H1 (cell line): ENCODE measurements around the gene SCN1B.

ENCODE experiments used
- BRCA1 ChIP-seq: IDR thresholded peaks from 2 replicates; pipeline ENCODE4 v1.6.1; 2012; ENCODE audit warnings: low read depth, low read length, improper control_type of control experiment
- CEBPB ChIP-seq: IDR thresholded peaks from 2 replicates; pipeline ENCODE4 v1.6.1; 2012; ENCODE audit warnings: low read depth, low read length
- CHD2 ChIP-seq: IDR thresholded peaks from 2 replicates; pipeline ENCODE4 v1.6.1; 2012; ENCODE audit warnings: low read length, improper control_type of control experiment
- CTCF ChIP-seq, 3 experiments: IDR thresholded peaks; 1 replicate in 2 of 3; 2 replicates in 1 of 3; pipeline versions ENCODE4 v1.5.1 to v1.6.1; 2011; ENCODE audit warnings: low read length in 3 of 3, mild to moderate bottlenecking in 3 of 3, inconsistent platforms in 2 of 3, low read depth in 1 of 3, moderate library complexity in 1 of 3; ENCODE audit not compliant: insufficient read depth in 1 of 3; ENCODE audit errors: control extremely low read depth in 1 of 3
- EZH2 ChIP-seq: fragments of 200-600 bp; sonication (generic); IDR thresholded peaks from 2 replicates; pipeline ENCODE4 v1.7.1; 2012; ENCODE audit warnings: low read depth, mild to moderate bottlenecking, moderate library complexity, low read length, inconsistent platforms; ENCODE audit not compliant: severe bottlenecking
- GABPA ChIP-seq: IDR thresholded peaks from 2 replicates; pipeline ENCODE4 v1.6.1; 2011; ENCODE audit warnings: mild to moderate bottlenecking, low read length, moderate library complexity, borderline replicate concordance; ENCODE audit not compliant: insufficient read depth
- KDM1A ChIP-seq: fragments of 200-600, 300-600 bp; sonication (generic); IDR thresholded peaks from 2 replicates; pipeline ENCODE4 v1.7.1; 2016; ENCODE audit warnings: mild to moderate bottlenecking, low read length, borderline replicate concordance
- NANOG ChIP-seq: IDR thresholded peaks from 2 replicates; pipeline ENCODE4 v1.6.1; 2011; ENCODE audit warnings: low read length, low read depth, mild to moderate bottlenecking, inconsistent platforms; ENCODE audit not compliant: insufficient read depth, poor library complexity, severe bottlenecking
- RBBP5 ChIP-seq: IDR thresholded peaks from 2 replicates; pipeline ENCODE4 v1.7.1; 2012; ENCODE audit warnings: low read depth, mild to moderate bottlenecking, inconsistent platforms, low read length, moderate library complexity, borderline replicate concordance
- TAF1 ChIP-seq: IDR thresholded peaks from 2 replicates; pipeline ENCODE4 v1.6.1; 2011; ENCODE audit warnings: mild to moderate bottlenecking, low read depth, low read length
- USF2 ChIP-seq: IDR thresholded peaks from 2 replicates; pipeline ENCODE4 v1.6.1; 2011; ENCODE audit warnings: low read length, improper control_type of control experiment
- ZNF274 ChIP-seq: IDR thresholded peaks from 2 replicates; pipeline ENCODE4 v1.7.0; 2012; ENCODE audit warnings: low read length, borderline replicate concordance; ENCODE audit errors: extremely low read depth

DNA sequence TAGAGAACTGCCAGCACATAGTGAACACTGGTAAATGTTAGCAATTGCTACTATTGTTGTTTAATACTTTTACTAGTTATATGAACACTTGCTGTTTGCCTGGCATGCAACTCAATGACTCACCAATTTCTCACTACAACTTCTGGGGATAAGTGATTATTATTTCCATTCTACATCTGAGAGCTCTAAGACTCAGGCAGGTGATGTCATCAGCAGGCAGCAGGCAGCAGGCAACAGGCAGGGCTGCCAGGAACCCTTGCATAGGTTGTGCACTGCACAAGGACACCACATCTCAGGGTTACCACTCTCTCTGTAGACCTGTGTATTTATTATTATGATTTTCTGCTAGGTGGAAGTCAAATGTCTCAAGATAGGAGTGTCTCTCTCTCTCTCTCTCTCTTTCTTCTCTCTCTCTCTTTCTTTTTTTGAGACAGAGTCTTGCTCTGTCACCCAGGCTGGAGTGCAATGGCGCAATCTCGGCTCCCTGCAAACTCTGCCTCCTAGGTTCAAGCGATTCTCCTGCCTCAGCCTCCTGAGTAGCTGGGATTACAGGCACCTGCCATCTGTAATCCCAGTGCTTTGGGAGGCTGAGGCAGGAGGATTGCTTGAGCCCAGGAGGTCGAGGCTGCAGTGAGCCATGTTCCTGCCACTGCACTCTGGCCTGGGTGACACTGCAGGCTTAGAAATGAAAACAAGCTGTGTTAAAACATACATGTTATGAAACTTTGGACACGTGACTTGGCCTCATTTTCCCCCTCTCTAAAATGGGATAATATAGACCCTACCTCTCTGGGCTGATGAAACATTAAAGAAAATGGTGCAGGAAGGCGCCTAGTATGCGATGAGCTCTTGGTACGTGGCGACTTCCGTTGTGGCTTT, 33.9 kb downstream of the SCN1B start:
- TF ChIP-seq TAF1 (no peak), CTCF (IDR thresholded peaks at IDR 0.05; ENCODE audit: control extremely low read depth in 1 of 3, insufficient read depth in 1 of 3, low read depth in 1 of 3, low read length in 3 of 3) (no peak), EZH2 (no peak), ZNF274 (no peak), CHD2 (no peak), GABPA (no peak), CEBPB (no peak), NANOG (no peak), USF2 (no peak), KDM1A (no peak), BRCA1 (no peak), RBBP5 (no peak)
